ENCODE results near the gene SPATA31A1.
"Not testable (repeated sequence)": the region's sequence is repeated elsewhere in the genome, so short reads cannot be mapped to it uniquely, and the experiment has no call there.

The SPATA31A1 gene

GRCh38 chr9:39355369-39355768 lies at the start of gene SPATA31A1:
Gene SPATA31A1 (plus strand): TSS chr9:39355669. CDS start chr9:39355731, 62 bp downstream.
- DNase-seq: not testable (repeated sequence)

GRCh38 chr9:39407261-39408204 lies 52.1 kb downstream of the SPATA31A1 start:
- DNase-seq: not testable (repeated sequence)

GRCh38 chr9:39411254-39411940 lies 55.9 kb downstream of the SPATA31A1 start:
- not testable (repeated sequence) for DNase-seq

All from NCI-H2107 (cell line).